Activated CD4-positive, alpha-beta T cell treated with anti-CD3 and anti-CD28 coated beads, Interleukin-2, amount 50 U/mL, for 24 hours (primary cell): ENCODE measurements around the gene CRYAB.
A peak's percentile ranks its signal among the peaks of the same experiment; 100 is the strongest.

Experiments used
- DNase-seq, 2 donors: peaks; one replicate each; pipeline ENCODE4 v3.0.0-alpha.2; 2020; ENCODE audit warnings: low read depth in 1 of 2, low spot score in 1 of 2

The CRYAB gene, protein sequence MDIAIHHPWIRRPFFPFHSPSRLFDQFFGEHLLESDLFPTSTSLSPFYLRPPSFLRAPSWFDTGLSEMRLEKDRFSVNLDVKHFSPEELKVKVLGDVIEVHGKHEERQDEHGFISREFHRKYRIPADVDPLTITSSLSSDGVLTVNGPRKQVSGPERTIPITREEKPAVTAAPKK

DNA sequence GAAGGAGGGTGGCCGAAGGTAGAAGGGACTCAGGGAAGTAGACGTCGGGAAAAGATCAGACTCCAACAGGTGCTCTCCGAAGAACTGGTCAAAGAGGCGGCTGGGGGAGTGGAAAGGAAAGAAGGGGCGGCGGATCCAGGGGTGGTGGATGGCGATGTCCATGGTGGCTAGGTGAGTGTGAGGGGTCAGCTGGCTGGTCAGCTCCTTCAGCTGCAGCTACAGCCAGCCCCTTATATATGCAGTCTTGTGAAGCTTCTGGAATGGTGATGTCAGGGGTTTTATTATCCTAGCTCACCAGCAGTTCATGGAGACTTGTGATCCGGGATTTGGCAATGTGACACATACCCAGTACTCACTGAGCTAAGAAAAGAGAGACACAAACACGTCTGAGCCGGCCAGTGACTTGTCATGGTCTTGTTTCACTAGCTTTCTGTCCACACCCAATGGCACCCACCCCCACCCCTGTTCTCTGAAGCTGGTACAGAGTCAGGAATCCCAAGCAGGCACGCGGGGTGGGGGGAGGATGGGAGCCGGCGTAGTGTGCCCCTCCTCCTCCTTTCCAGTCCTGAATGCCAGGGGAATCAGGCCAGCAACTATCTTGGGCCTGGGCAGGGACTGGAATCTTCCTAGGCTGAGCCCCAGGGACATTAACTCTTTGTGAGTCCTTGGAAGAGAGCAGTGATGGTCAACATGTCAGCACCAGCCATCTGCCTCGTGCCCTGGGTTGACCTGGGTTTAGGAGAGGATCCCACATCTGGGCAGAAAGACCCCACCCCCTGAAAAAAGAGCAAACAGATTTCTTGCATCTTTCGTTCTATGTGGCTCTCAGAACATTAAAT, at the start of gene CRYAB:
Gene CRYAB (minus strand): TSS at position 208 of the 839 bp plus-strand sequence. CDS start 46 bp downstream, at position 162.
- DNase-seq = no peak

DNA sequence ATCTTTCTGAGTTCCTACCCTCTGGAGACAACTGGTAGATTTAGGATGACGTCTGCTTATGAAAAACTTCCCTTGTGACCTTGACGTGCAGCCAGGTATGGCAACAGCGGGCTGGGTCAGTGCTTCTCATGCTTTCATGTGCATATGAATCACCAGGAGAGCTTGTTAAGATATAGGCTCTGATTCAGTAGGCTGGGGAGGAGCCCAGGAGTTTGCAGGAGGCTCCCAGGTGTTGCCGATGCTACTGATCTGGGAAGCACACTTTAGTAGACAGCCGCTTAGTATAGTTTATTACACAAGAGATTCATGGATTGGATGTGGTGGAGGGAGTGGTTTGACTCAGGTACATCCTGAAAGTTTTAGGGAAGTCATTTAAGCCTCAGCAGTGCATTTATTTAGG, 49.3 kb upstream of the CRYAB start:
- DNase-seq = no peak

DNA sequence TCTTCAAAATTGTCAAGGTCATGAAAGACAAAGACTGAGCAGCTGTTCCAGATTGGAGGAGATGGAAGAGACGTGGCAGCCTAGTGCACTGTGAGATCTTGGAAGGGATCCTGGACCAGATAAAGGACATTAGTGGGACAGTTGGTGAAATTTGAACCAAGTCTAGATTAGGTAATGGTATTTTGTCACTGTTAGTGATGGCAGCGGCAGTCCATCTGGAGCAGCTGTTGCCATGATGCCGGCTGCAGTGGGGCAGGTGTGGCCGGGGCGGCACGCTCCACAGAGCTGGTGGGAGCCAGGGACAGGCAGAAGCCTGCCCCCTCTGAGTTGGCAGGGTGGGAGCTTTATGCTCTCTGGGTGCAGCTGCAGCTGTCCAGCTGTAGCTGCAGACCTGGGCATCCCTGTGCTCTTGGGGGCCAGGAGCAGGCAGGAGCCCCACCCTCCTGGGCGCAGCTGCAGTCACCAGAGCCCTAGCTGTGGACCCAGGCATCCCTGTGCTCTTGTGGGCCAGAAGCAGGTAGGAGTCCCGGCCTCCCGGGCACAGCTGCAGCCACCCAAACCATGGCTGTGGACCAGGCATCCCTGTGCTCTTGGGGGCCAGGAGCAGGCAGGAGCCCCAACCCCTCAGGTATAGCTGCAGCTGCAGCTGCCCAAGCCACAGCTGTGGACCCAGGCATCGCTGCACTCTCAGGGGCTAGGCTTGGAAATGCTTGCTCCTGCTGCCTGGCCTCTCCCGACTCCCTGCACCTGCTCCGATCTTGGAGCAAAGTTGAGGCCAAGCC, 46.3 kb upstream of the CRYAB start:
- DNase-seq = no peak

DNA sequence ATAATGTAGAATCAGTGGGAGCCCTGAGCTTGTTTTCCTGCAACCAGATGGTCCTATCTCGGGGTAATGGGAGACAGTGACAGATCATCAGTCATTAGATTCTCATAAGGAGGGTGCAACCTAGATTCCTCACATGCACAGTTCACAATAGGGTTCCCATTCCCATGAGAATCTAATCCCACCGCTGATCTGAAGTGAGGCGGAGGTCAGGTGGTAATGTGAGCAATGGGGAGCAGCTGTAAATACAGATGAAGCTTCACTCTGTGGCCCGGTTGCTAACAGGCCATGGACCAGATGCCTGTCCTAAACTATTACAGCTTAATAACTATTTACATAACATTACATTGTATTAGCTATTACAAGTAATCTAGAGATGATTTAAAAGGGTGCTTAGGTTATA, 42.6 kb upstream of the CRYAB start:
- no peak for DNase-seq

DNA sequence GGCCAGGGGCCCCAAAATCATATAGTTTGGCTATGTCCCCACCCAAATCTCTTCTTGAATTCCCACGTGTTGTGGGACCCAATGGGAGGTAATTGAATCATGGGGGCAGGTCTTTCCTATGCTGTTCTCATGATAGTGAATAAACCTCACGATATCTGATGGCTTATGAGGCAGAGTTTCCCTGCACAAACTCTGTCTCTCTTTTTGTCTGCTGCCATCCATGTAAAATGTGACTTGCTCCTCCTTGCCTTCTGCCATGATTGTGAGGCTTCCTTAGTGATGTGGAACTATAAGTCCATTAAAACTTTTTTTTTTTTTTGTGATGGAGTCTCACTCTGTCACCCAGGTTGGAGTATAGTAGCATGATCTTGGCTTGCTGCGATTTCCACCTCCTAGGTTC, 40.0 kb upstream of the CRYAB start:
- no peak for DNase-seq

DNA sequence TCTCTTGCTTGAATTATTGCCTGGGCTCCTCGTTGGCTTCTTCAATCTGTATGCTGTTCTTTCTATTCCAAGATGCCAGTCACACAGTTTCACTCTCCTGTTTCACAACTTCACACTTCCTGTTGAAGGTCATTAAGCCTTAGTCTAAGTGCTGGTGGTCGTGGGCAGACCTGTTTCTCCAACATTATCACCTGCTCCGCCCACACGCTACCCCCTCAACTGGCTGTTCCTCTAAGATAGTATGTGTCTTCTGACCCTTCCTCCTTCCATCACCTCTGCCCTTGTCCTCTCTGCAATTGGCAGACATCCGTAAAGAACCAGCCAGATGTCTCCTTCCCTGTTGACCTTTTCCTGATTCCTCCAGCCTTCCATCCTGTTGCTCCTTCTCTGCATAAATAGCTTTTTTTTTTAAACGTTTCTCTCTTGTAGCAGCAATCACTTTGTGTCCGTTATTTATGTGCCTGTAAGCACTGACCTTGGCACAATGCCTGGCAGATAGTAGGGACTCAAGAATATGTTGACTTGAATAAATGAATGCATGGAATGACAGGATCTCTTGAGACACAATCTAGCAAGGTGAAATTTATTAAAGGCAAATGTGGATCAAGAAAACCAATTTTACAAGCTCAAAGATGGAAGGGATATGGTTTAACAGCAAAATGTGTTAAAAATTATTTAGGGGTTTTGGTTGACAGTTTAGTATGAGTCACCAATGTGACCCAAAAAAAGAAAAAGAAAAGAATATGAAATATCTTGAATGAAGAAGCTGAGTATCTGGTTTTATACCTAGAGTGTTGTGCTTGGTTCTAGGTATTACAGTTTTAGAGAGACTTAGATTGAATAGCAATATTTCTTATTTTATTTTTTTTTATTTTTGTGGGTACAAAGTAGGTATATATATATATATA, 38.2 kb upstream of the CRYAB start:
- no peak for DNase-seq

DNA sequence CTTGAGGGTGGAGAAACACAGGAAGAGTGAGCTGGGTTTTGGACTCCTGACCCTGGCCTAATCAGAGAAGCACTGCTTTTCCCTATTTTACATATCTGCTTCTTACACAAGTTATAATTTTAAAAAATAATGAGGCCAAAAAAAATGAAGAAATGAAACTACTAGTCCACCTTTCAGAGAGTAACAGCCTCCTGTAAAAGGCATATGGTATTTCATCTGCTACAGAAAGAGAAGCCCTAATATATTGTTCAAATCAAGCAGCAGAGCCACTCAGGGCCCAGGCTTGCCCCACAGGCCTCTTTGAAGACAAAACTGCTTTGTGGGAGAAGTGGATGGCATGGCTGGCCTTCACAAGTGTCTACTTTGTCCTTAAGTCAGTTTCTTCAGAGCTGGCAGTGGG, 35.6 kb upstream of the CRYAB start:
- no peak for DNase-seq

DNA sequence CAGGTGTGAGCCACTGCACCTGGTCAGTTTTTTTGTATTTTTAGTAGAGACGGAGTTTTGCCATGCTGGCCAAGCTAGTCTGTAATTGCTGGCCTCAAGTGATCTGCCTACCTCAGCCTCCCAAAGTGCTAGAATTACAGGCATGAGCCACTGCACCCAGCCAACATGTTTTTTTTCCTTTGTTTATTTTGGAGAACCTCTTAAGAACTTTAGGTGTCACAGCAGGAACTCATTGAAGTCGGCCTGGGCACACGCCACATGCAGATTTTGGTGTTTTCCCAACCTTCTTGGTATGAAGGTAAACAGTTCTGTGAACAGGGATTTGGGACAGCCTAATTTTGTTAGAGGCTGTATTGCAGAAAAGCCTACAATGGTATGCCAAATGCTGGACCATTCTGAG, 34.9 kb upstream of the CRYAB start:
- no peak for DNase-seq

DNA sequence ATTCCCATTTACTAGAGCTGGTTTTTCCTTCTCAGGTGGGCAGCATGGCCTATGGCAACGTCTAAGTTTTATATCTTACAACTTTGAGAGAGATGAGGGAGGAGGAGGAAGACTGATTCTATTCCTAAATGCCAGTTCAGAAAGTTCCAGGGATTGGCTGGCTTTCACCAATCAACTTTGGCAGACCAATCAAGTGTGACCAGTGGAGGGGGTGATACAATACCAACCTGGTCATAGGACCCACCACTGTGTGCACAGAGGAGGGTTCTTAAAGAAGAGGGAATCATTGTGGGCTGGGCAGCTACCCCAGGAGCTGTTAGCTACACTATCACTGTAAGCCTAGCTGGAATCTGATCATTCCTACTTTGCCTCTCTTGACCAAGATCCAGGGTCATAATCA, 33.6 kb upstream of the CRYAB start:
- DNase-seq = no peak

DNA sequence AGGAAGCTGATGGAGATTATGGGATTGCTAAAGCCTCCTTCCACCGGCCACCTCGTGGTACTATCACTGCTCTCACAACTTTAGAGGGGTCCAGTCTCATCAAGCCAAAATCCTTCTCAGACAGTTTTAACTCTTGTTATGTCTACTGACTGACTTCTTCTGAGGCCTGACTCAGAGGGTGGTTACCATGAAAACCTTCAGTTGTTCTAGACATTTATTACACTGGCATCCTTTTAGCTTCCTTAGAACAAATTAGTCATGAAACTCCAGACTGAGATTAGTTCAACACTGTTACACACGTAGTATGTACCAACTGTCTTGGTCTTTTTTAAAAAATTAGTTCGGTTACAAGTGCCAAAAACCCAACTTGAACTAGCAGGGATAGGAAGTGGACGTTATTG, 33.1 kb upstream of the CRYAB start:
- no peak for DNase-seq

DNA sequence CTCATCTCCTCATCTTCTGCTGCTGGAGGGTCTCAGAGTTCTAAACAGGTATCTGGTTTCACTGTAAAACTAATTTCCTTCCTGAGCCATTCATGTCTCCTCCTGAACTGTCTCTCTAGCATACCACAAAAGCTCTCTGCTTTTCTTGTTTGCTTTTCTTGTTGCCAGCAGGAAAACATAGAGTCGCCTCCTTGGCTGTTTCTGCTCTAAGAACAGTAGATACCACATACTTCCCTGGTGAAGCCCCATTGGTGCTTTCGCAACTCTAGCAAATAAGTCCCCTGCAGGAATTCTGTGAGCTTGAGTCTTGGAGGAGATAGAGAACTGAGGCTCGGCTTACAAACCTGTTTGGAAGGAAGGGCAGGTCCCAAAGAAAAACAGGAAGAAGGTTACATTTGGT, 32.6 kb upstream of the CRYAB start:
- no peak for DNase-seq

DNA sequence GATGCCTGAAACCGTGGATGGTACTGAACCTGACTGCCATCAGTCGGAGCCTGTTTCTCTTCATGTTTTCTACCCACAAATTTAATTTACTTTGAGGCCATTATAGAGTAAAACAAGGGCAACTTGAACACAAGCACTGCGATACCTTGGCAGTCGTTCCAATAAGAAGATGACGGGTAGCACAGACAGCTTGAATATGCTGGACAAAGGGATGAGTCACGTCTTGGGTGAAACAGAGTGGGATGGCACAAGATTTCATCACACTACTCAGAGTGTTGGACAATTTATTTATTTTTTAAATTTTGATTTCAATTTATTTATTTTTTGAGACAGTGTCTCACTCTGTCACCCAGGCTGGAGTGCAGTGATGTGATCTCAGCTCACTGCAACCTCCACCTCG, 31.3 kb upstream of the CRYAB start:
- DNase-seq = no peak

DNA sequence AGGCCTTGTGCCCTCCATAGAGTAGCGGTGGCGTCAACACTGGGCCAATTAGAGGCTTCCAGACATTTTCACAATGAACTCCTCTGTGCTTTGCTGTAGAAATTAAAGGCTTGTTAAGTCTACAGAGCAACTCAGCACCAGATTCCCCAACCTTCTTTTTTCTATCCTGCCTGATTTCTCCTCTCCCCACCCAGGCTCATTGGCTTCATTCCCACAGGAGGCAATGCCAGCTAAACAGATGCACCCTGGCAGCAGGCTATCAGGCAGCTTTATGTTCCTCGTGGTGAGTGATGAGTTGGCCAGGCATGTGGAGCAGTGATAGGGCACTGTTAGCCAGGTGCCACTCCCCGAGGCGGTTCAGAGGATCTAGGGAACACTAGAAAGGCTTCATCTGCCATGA, 30.4 kb upstream of the CRYAB start:
- DNase-seq = no peak

DNA sequence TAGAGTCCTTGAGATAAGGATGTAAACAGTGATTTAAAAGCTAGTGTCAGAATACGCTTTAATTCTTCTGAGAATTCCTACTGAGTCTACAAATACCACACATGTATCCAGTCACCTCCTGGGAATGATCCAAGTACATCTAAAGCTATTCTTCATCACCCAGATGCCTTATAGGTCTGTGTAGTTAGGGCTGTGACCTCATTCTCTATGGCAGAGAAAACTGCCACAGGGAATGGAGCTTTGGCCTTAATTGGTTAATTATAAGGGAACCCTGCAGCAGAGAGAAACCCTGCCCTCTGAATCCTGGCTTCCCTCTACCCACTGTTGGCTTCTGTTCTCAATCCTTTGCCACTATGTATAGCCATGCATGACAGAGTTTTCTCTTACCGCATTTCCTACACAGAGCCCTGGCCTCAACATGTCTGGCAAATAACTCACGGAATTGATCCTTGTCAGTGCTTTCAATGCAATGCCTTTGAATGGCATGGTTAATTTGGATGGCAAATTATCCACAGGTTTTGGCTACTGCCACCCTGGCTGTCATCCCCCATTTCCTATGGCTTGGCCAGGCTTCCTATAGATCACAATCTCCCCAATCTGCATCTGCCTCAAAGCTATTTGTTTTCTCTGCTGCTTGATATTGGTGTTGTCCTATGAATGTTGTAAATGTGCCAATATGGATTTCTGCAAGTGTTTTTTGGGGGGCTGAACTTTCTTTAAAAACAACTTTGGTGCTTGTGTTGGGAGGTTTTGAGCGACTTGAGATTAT, 28.4 kb upstream of the CRYAB start:
- DNase-seq = no peak

DNA sequence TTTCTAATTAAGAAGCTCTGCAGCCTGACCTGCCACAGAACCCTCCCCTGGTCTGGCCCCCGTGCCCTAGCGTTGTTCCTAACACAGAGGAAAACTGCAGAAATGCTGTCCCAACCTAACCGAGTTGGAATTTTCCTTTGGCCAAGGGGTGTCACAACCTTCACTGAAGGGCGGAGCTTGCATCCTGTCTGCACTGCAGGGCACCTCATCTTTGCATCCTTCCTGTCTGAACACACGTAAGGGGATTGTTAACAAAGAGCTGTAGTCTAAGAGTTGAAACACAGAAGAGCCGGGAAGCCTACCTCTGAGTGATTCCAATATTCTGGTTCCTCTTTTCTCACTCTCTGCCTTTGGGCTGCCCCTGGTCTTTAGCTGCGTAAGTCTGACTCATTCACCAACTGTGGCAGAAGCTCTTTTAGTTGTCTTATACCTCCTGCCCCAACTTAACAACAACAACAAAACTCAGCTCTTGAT, 27.2 kb upstream of the CRYAB start:
- DNase-seq = peak in 1 of 2 donors; percentile 53

DNA sequence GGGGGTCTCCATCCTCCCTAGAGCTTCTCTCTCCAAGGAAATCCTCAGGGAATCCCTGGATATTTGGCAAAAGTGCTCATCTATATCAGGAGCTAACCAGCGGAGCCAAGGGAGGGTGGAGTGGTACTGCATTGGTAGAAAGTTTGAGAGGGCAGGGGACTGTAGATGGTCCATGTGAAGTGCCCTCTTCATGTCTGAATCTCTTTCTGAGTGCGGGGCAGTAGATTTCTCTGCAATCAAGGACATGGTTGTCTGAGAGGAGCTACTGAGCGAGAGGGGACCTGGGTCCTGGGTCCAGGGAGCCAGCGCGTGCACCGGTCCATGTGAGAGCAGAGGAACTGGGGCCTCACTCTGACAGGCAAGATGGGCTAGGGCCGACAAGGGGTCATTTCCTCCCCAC, 26.3 kb upstream of the CRYAB start:
- DNase-seq = no peak

DNA sequence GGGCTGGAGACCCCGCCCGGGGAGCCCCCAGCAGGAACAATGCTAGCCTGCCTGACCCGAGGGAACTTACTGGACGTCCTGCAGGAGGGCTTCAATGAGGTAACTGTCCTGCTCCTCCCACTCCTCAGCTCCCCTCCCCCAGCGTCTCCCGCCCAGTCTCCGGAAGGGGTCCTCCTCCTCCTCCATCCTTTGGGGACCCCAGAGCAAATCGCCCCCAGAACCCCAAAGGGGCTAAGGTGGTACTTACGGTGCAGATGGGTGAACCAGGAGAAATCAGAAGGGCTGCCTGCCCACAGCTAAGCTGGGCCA, 25.8 kb upstream of the CRYAB start:
- no peak for DNase-seq

DNA sequence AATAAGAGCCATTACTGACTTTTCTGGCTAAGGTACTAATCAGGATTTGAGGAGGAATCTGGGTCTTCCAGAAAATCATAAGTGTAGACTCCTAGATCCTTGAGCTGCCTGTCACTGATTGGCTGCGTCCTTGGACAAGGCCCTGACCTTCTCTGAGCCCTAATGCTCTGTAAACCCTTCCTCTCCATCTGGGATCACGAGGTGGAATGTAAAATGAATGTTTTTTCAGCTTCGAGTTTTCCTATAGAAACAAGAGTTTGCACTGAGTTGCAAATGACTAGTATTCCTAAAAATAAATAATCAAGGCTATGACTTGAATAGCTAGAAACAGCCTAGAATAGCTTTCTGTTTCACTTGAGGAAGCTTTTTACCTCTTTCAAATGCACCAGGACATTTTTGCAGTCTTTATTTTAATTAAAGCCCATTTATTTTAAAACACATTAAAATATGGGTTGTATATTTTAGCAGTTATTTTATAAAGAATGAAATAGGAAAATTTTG, 24.5 kb upstream of the CRYAB start:
- DNase-seq = no peak

DNA sequence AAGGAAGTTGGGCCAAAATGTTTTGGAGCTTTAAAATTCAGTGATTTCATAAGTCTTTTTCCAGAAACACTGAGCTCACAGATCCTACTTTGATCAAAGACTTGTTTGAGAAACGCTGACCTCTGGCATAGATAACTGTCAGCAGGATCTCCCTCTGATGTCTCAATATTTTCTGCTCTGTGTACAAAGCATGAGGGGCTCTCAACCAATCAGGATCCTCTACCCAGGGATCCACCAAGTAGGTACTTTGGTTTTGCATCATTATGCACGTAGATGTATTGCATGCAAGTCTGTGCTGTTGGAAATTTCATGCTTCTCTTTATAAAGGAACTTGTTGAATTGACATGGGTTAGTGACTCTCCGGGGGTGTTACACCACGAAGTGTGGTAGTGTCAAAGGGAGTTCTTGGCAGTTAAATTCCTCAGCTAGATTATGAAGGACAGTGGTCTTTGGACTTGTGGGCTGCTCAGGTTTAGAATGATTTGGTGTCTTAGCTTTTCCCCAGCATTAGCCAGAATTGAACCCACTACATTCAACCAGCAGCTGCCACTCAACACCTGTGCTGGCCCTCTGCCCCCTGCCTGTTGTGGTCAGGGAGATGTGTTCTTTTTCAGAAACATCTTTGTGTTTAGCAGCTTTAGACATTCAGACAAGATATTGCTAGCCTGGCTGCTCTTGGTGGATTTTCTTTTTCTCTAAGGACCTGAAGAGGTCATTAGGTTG, 23.9 kb upstream of the CRYAB start:
- no peak for DNase-seq

DNA sequence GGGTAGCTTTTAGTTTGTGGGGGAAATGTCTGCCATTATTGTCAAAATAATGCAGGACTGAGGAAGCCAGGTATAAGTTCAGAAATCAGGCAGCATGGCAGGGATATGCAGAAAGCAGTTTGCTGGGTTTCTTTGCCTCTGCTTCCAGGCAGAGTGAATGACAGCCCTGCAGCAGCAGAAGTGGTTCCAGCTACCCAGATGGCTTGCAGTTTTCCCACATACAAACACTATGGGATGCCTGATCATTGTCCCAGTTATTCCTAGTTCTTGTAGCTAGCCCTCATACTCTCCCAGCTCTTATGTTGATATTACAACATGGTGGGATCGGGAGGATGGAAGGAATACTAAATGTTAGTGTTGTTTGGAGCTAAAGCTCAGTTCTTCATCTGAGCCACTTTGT, 22.7 kb upstream of the CRYAB start:
- DNase-seq = no peak
